HepG2 (cell line): ENCODE results near the gene BACE1-AS. TPM values are rescaled to one million over a fixed set of nuclear protein-coding genes. Genes with fewer than 3 reads are reported as not detected.

Source experiments
- ATAD3A ChIP-seq: sonication (generic); formaldehyde crosslinking; IDR thresholded peaks from 2 replicates; pipeline ENCODE4 v1.4.0; 2020; ENCODE audit warnings: missing genetic modification reagents
- ETV6 ChIP-seq: sonication (generic); formaldehyde crosslinking; conservative IDR thresholded peaks from 2 replicates; pipeline ENCODE4 v1.4.0; 2020; ENCODE audit warnings: missing genetic modification reagents
- FIP1L1 ChIP-seq: fragments of 200-400 bp; formaldehyde crosslinking; IDR thresholded peaks from 2 replicates; pipeline ENCODE4 v1.6.1; 2018; ENCODE audit warnings: low read depth, mild to moderate bottlenecking, low read length, moderate library complexity, borderline replicate concordance; ENCODE audit not compliant: insufficient read depth
- HMGXB4 ChIP-seq, 2 experiments: sonication (generic) in 1 of 2; formaldehyde crosslinking in 1 of 2; IDR thresholded peaks; 2 replicates each; pipeline versions ENCODE4 v1.4.0 to v1.6.1; 2018 to 2020; ENCODE audit warnings: missing genetic modification reagents in 2 of 2, borderline replicate concordance in 1 of 2, low read depth in 1 of 2, mild to moderate bottlenecking in 1 of 2, missing biosample characterization in 1 of 2
- MLLT10 ChIP-seq: sonication (generic); formaldehyde crosslinking; IDR thresholded peaks from 2 replicates; pipeline ENCODE4 v1.4.0; 2020; ENCODE audit warnings: missing genetic modification reagents
- RAD51 ChIP-seq: fragments of 450-650 bp; IDR thresholded peaks from 2 replicates; pipeline ENCODE4 v1.6.1; 2016; ENCODE audit warnings: borderline replicate concordance
- SKIL ChIP-seq: sonication (generic); formaldehyde crosslinking; IDR thresholded peaks from 2 replicates; pipeline ENCODE4 v1.8.0; 2022; ENCODE audit warnings: missing genetic modification reagents, mild to moderate bottlenecking, moderate library complexity, borderline replicate concordance
- ZBTB34 ChIP-seq: sonication (generic); formaldehyde crosslinking; IDR thresholded peaks from 2 replicates; pipeline ENCODE4 v1.8.0; 2022; ENCODE audit warnings: mild to moderate bottlenecking, missing genetic modification reagents
- ZFP90 ChIP-seq: sonication (generic); formaldehyde crosslinking; IDR thresholded peaks from 2 replicates; pipeline ENCODE4 v1.8.0; 2022; ENCODE audit warnings: missing genetic modification reagents, mild to moderate bottlenecking, inconsistent platforms, borderline replicate concordance
- ZFP91 ChIP-seq: sonication (generic); formaldehyde crosslinking; IDR thresholded peaks from 2 replicates; pipeline ENCODE4 v1.9.0; 2022; ENCODE audit warnings: missing genetic modification reagents, mild to moderate bottlenecking, borderline replicate concordance
- ZNF142 ChIP-seq: sonication (generic); formaldehyde crosslinking; IDR thresholded peaks from 2 replicates; pipeline ENCODE4 v1.4.0; 2020; ENCODE audit warnings: missing genetic modification reagents
- ZNF253 ChIP-seq: sonication (generic); formaldehyde crosslinking; IDR thresholded peaks from 2 replicates; pipeline ENCODE4 v1.8.0; 2022; ENCODE audit warnings: mild to moderate bottlenecking, missing genetic modification reagents, borderline replicate concordance
- ZNF556 ChIP-seq: sonication (generic); formaldehyde crosslinking; IDR thresholded peaks from 2 replicates; pipeline ENCODE4 v1.4.0; 2020; ENCODE audit warnings: mild to moderate bottlenecking, missing genetic modification reagents, borderline replicate concordance
- polyA plus RNA-seq, 8 experiments: library from polyadenylated mRNA; depleted of rRNA in 3 of 8; stranded (reverse) in 7 of 8; unstranded in 1 of 8; fragments of >200 nt; fragmentation: Illumina TruSeq in 4 of 8; extraction: Trizol in 4 of 8; gene quantifications; 2 replicates each; pipeline versions ENCODE4 v1.2.1 to v1.2.3, GENCODE V29; 2011 to 2016; ENCODE audit warnings: low read depth in 4 of 8, missing spikeins in 1 of 8, mixed read lengths in 1 of 8; ENCODE audit not compliant: insufficient read depth in 1 of 8
- total RNA-seq, 5 experiments: library from RNA; depleted of rRNA; stranded (reverse); fragments of >200 nt; fragmentation: Illumina TruSeq; extraction: Trizol; gene quantifications; 2 replicates each; pipeline ENCODE4 v1.2.3, GENCODE V29; 2016; ENCODE audit warnings: low read depth in 1 of 5

The BACE1-AS gene
- total and polyA plus RNA-seq, 2 of the 13 experiments (the other 11 are each of a cell fraction or from before 2014, with no cell fraction given): 2.0 to 3.9 TPM

- TF ChIP-seq ZFP91 (peak; percentile 3; the same call in 1 of the 2 replicates), RAD51 (peak; percentile 33; the same call in 1 of the 2 replicates), HMGXB4 (CRISPR knock-in tag; IDR thresholded peaks at IDR 0.05; ENCODE audit: borderline replicate concordance in 1 of 2, low read depth in 1 of 2) (peak in 1 of 2 experiments; percentile 54; a peak in 1 of 4 replicates), FIP1L1 (no peak), SKIL (CRISPR knock-in tag) (no peak), ETV6 (no peak), ZNF253 (CRISPR knock-in tag) (no peak), ATAD3A (CRISPR knock-in tag) (no peak), MLLT10 (CRISPR knock-in tag) (no peak), ZNF142 (CRISPR knock-in tag) (0 out of 2 replicates have a peak, but pooled peaks have one; percentile 23), ZBTB34 (CRISPR knock-in tag) (0 out of 2 replicates have a peak, but pooled peaks have one; percentile 35), ZNF556 (CRISPR knock-in tag) (peak; percentile 22; the same call in 1 of the 2 replicates), ZFP90 (CRISPR knock-in tag) (peak; percentile 7; the same call in 1 of the 2 replicates)
These were observed 24.4 kb downstream of the BACE1-AS start (continued) for GRCh38 chr11:117315285-117316196.
